GM19035 (cell line): Measurements from ENCODE around the gene AHCYL1.

Experiments
- ATAC-seq: cut with Tn5 transposase; IDR thresholded peaks from one replicate; pipeline ENCODE4 v1.9.1; 2021; ENCODE audit not compliant: unreplicated experiment

Gene AHCYL1

DNA sequence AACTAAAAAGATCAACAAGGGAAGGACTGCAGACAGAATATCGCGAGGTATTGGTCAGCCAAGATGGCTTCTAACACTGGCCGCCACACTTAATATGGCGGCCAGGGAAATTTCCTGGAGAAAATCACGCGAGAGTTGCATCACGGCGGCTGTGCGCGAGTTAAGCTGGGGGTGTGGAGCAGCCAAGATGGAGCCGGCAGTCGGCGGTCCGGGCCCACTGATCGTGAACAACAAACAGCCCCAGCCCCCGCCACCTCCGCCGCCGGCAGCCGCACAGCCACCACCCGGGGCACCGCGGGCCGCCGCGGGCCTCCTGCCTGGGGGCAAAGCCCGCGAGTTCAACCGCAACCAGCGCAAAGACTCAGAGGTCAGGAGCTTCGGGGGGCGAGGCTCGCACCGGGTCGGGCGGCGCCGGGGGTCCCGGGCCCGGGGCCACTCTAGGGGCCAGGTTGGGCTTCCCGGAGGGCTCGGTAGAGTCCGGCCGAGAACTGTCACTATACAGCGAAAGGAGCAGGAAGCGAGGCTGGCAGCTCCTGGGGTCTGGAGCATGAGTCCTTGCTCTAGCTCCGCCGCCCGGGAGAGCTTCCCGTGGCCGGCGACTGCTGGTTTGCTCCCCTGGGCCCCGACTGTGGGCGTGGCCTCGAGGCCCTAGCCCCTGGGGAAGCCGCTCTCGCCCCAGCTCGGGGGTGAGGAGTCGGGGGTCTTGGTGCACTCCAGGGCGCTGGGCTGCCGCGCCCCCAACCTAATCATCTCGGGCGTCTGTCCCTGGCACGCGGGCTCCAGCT lies 50.1 kb downstream of the AHCYL1 start, which contains the start of gene STRIP1:
Gene STRIP1 (plus strand): TSS at position 174 of the 785 bp plus-strand sequence. CDS start 14 bp downstream, at position 188.
- peak; percentile 89 for ATAC-seq

DNA sequence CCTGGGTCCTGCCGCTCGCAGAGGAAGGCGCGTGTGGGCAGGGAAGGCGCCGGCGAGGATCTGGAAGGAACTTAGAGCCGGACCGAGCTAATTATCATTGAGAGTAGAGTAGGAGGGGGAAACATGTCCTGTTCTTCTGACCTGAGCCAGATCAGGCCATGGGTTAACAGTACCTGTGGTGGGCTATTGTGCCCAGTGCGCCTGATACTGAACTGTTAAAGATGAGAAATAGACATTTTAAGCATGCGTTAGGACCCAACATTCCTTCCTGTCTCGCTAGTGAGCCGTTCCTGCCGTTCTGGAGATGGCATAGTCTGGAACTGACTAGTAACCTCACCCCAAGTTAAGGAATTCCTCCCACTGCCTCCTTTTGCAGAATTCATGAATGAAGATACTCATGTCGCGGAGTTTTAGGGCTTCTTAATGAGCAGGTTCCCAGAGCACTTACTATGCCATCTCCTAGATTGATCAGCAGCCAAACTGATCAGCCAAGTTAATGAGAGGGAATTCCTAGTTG lies 50.7 kb downstream of the AHCYL1 start:
- ATAC-seq = no peak

DNA sequence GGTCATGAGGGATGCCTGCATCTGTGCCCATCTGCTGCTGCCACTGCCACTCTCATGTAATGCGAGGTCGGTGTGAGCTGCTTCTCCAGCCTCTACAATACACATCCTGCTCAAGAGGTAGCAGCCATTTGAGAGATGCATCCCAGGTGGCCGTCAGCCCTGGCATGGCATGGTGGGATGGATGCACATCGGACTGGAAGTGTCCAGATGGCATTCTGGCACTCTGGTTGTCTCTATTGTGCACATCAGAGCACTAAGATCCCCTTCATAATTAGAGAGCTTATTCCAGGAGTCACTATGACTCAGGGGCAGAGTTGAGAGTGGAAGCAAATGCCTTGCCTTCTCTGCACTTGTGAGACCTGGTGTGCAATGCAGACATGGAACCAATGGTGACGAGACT lies 53.7 kb downstream of the AHCYL1 start:
- ATAC-seq = no peak

DNA sequence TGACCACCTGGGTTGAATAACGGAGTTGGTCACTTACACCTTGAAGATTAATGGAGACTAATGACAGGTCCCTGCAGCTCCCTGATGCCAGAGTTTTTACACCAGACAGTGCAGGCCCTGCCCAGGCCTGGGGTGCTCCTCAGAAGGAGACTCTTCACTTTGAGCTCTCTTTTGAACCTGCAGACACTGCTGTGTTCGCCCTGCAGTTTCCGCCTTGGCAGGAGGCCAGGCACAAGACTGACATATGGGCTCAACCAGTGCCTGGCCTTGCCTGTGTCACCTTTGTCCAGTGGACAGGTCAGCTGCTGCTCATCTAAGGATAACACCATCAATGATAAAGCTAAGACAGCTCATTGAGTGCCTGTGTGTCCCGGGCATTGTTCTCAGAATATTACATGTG lies 55.1 kb downstream of the AHCYL1 start:
- ATAC-seq = no peak

DNA sequence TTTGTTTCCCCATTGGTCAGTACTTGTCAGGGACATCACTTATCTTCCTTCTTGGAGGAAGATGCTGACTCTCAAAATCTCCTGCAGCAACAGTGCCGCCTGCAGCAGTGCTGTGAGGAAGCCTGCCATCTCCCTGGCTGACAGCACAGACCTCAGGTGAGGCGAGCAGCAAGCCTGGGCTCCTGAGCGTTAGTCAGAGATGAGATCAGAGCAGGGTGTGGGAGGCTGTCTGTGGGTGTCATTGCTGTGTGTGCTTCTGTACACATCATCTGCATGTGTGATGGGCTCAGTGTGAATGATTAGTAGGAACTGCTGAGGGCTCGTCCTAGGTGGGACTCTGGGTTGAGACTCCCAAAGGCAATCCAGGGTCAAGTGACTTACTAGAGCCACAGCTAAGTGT lies 56.0 kb downstream of the AHCYL1 start:
- no peak for ATAC-seq

DNA sequence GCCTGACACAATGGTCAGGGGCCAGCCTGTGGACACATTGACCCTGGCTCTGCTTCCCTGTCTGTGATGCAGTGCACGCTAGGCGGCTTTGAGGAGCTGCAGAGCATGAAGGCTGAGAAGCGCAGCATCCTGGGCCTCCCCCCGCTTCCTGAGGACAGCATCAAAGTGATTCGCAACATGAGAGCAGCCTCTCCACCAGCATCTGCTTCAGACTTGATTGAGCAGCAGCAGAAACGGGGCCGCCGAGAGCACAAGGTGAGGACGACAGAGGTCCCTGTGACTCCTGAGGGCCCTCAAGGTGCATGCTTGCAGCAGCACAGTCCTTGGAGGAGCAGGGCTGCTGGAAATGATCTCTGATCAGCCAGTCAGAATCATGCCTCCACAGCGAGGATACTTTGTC lies 58.5 kb downstream of the AHCYL1 start:
- no peak for ATAC-seq

DNA sequence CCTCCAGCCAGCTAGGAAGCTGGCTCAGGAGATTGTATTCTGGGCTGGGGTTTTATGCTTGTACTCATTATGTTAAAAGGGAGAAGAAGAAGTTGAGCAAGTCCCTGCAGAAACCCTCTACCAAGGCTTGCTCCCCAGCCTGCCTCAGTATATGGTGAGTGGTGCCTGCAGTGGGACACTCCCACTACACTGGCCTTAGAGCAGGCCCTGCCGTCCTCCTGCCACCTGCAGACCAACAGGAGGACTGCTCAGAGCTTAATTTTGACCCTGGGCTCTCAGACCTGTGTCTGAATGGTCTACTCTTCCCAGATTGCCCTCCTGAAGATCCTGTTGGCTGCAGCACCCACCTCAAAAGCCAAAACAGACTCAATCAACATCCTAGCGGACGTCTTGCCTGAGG lies 62.9 kb downstream of the AHCYL1 start:
- no peak for ATAC-seq

DNA sequence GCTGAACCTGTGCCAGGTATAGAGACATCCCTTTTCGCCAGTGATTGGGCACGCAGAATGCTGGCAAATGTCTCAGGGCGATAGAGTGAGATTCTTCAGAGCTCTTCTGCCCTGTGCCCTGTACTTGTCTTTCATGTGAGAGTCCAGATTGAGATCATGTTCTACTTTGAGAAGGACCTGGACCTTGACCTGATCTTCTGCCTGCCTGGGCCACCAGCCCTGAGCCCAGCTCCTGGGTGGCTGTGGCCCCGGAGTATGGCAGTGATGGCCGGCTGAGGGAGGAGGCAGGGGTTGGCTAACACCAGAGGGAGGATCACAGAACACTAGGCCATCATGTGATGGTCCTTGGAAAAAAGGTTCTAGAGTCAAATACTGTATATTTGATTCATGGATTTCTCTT lies 63.7 kb downstream of the AHCYL1 start:
- no peak for ATAC-seq

DNA sequence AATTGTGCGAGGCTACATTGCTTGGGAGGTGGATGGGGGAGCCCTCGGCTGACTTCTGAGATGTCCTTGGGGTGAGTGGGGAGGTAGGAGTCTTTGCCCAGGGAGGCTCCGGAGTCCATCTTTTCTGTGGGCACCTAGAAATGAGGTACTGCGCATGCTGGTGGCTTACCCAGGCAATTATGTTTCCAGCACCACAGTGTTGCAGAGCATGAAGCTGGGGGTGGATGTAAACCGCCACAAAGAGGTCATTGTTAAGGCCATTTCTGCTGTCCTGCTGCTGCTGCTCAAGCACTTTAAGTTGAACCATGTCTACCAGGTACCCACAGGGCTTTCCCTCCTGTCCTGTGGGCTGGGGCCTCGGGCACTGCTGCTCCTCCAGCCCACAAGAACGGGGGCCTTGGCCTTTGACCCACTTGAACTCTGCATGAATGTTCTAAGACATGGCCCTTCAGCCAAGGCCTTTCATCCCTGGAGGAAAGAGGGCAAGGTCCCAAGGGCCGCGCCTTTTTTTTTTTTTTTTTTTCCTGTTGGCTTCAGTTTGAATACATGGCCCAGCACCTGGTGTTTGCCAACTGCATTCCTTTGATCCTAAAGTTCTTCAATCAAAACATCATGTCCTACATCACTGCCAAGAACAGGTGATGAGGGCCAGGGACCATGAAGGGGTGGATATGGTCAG lies 64.5 kb downstream of the AHCYL1 start:
- ATAC-seq = no peak

DNA sequence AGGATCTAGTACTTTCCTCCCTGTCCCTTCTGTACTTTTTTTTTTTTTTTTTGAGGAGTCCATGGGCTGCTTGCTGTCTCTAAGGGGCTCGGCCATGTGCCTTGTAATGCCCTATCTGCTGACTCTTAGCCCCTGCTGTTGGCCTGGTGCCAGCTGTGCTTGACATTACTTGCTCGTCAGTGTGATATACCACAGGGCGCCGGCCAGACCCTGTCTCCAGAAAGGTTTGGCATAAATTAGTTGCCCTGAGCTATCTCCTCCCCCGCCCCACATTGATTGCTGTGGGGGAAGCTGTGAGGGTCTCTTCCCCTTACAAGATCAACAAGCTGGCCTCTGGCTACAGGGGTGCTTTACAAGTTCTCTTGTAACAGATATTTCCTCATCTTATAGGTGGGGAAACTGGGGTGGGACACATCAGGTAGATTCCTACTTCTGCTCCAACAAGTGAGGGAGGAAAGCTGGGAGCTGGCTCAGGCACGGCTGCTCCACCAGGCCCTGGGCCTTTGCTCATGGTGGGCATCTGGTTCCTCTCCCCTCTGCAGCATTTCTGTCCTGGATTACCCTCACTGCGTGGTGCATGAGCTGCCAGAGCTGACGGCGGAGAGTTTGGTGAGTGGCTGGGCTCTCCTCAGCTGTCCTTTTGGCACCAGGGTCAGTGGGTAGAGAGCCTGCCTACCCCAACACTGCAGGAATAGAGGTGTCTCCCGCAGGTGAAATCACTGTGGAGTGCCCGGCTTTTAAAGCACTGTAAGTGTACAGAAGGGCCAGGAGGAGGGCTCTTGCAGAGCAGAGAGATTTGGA lies 65.4 kb downstream of the AHCYL1 start:
- no peak for ATAC-seq

DNA sequence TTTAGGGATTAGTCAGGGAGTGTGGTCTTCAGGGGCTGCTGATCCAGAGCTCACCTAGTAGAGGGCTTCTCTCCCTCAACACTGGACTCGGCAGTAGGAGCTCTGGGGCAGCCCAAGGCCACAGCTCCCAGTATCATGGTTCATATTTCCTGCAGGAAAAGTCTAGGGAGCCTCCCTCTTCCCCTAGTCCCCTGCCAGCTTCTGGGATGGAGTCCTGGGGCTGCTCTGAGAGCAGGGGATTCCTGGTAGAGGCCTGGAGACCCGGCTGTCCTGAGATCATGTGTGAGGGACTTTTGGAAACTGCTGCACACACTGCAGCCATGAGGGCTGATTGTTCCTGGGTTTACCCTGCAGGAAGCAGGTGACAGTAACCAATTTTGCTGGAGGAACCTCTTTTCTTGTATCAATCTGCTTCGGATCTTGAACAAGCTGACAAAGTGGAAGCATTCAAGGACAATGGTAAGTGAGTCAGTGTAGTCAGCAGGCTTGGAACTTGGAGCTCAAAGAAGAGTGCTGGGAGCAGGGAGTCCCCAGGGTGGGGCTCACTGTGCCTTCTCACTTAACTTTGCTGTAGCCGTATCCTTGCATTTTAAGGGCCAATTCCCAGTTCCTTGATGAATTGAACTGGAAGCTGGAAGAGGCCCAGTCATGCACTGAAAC lies 66.2 kb downstream of the AHCYL1 start:
- no peak for ATAC-seq

DNA sequence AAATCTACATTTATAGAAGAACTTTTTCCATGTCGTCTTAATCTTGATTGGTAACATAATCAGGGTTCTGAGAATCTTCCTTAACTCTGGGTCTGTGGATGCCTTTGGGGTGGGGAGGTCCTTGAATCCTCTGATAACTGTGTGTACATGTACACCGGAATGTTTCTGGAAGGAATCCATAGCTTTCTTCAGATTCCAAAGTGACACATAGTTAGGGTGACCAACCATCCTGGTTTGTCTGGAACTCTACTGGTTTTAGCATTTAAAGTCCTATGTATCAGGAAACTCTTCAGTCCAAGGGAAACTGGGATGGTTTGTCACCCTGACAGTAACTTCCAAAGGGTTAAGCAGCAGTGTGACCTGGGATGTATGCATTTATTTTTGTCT lies 66.7 kb downstream of the AHCYL1 start:
- no peak for ATAC-seq

DNA sequence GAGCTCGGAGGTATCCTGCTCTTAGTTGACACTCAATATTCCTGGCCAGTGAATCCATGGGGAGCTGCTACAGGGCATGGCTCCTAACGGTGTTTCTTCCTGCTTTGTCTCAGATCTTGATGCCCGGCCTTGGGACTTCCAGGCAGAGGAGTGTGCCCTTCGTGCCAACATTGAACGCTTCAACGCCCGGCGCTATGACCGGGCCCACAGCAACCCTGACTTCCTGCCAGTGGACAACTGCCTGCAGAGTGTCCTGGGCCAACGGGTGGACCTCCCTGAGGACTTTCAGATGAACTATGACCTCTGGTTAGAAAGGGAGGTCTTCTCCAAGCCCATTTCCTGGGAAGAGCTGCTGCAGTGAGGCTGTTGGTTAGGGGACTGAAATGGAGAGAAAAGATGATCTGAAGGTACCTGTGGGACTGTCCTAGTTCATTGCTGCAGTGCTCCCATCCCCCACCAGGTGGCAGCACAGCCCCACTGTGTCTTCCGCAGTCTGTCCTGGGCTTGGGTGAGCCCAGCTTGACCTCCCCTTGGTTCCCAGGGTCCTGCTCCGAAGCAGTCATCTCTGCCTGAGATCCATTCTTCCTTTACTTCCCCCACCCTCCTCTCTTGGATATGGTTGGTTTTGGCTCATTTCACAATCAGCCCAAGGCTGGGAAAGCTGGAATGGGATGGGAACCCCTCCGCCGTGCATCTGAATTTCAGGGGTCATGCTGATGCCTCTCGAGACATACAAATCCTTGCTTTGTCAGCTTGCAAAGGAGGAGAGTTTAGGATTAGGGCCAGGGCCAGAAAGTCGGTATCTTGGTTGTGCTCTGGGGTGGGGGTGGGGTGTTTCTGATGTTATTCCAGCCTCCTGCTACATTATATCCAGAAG lies 69.2 kb downstream of the AHCYL1 start:
- no peak for ATAC-seq

DNA sequence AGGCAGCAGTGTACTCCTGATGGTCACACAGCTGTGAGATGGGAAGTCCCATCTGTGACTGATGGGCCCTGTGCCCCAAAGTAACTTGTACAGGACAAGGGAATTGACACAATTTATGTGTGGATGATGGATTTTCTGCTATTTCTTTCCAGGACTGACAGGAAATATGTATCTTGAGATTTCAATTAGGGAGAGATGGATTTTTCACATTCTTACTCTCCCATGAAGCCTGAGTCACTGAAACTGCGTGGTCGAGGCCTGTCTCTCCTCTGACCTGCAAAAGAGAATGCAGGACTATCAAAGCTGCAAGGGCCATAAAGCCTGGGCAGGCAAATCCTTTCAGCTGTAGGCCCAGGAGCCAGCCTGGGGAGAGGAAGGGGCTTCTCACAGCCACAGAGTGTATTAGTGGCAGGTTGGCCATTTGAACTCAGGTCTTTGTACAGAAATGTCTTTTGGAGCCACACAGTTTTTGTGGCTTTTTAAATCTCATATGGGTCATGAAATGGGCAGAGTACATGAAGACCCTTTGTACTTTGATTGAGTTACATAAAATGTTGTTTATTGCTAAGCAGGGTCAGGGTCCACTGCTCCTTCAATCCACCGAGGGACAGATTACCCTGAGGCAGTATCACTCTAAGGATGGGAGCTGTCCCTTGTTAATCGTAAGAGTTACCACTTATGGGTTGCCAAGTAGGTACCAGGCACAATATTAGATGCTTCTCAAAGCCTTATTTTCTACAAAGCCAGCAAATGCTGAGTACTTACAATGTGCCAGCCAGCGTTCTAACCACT lies 71.1 kb downstream of the AHCYL1 start:
- ATAC-seq = no peak

DNA sequence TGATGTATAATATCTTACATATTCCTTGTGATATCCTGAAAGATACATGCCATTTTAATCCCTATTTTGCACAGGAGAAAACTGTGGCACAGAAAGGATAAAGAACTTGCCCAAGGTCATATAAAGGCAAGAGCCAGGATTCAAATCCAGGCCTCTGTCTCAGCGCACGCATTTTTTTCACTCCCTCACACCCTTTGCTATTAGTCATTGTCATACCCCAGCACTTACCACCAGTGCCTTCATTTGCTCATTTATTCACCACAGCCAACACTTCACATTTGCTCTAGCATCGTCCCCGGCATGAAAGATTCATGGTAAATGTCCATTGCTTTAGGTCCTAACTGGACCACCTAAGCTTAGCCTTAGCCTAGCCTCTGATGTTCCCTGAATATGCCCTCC lies 71.7 kb downstream of the AHCYL1 start:
- ATAC-seq = no peak

DNA sequence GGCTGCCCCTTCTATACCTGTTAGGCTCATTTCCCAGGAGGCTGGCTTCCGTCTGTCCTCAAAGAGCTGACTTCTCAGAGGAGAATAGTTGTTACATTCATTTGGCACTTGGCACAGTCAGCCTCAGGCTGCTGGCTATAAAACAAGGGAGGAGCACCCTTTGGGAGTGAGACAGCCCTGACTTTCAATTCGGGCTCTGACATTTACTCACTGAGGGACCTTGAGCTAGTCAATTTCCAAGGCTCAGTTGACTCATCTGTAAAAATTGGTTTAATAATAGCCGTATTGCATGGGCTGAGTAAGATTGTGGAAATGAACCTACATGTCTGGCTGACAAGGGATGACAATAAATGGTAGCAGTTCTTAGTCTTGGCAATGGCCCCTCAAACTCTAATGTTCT lies 72.2 kb downstream of the AHCYL1 start:
- no peak for ATAC-seq

DNA sequence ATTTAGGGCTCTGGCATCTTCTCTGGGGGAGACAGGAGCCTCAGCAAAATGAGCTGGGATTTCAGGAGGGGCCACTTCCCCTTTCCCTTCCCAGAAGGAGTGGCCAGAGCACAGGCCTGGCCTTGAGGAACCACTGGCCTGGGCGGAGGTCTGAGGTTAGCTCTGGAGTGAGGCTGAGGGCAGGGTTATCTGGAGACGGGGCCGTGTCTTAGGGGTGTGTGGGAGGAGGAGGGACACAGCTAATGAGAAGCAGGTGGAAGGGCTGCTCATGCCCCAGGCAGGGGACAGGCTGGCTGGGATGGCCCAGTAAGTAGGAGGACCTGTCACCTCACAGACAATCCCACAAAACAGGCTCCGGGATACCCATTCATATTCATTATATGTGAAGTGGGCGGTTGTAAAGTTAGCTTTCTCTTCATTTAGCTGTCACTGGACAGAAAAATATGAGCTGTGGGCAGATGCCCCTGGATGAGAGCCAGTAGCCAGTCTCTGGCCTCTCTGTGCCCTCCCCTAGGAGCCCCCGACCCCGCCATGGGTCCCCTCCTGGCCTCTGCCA lies 73.5 kb downstream of the AHCYL1 start:
- ATAC-seq = no peak

DNA sequence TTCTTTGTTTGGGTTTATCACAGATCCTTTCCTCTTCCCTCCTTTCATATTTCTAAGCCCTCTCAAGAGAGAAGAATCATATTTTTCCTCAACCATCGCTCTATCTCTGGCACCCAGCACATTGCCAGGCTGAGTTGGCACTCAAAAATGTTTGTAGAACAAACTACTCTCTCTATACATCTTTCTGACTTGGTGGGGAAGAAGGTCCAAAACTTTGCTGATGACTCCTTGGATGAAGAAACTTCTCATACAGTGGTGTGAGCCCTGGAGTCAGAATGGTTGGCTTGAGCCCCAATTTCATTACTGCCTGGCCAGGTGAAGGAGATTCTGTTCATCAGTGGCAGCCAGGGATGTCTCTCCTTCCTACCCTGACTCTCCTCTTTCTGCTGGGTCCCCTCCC lies 74.0 kb downstream of the AHCYL1 start:
- ATAC-seq = no peak
